Right cardiac atrium (tissue), 5 donors: ENCODE results near the gene HSCB. TPM values are rescaled to one million over a fixed set of nuclear protein-coding genes. Genes with fewer than 3 reads are reported as not detected.
"Not testable (repeated sequence)": the region's sequence is repeated elsewhere in the genome, so short reads cannot be mapped to it uniquely, and the experiment has no call there.

Experiments
- ATAC-seq, 2 donors: fragments of 200-7000 bp; cut with Tn5 transposase; one replicate each; pipeline versions ENCODE4 v1.8.0 to v1.9.1; 2020; ENCODE audit warnings: moderate library complexity in 2 of 2, mild to moderate bottlenecking in 1 of 2
- DNase-seq, 3 donors: peaks; one replicate each; pipeline ENCODE4 v3.0.0-alpha.2; 2020
- H3K27ac ChIP-seq: one replicate; pipeline ENCODE4 v1.5.1; 2013; ENCODE audit warnings: mild to moderate bottlenecking, low read length, control low read depth, moderate library complexity
- H3K27me3 ChIP-seq: one replicate; pipeline ENCODE4 v1.6.1; 2013; ENCODE audit not compliant: control insufficient read depth, insufficient read depth
- H3K4me1 ChIP-seq: one replicate; pipeline ENCODE4 v1.6.1; 2013; ENCODE audit warnings: low read length; ENCODE audit not compliant: control insufficient read depth, insufficient read depth
- H3K4me3 ChIP-seq: one replicate; pipeline ENCODE4 v1.5.1; 2013; ENCODE audit warnings: low read length, control low read depth
- H3K9me3 ChIP-seq: one replicate; pipeline ENCODE4 v1.6.1; 2013; ENCODE audit warnings: low read length; ENCODE audit not compliant: control insufficient read depth
- WGBS: extraction: QIAGEN DNeasy Blood & Tissue Kit; methylation state at CpG from one replicate; pipeline ENCODE4 v1.1.7; 2013; 5-methylcytosine and 5-hydroxymethylcytosine counted together
- intact Hi-C, 4 donors: fragments of 100-400 bp; cut with DNase I; formaldehyde crosslinking; loops; one replicate each; pipeline versions ENCODE4 v1.11.0 to v1.14.0; 2022 to 2023
- polyA plus RNA-seq: library from polyadenylated mRNA; stranded (reverse); fragments of 200-250 nt; gene quantifications from one replicate; pipeline ENCODE4 v1.2.3, GENCODE V29; 2013
- total RNA-seq, 4 donors: library from RNA; stranded (reverse); fragmentation: NEBNext Ultra II Directional; extraction: Animal tissue kit (Norgen Biotek cat#: 25700); gene quantifications; one replicate each; pipeline ENCODE4 v1.2.1, GENCODE V29; 2021
- donor health status: healthy with polysubstance abuse.
- donor health status: DM: no; HTN: yes; CAD: no.
- donor health status: DM: no; HTN: no; CAD: no.
- donor health status: DM: no; HTN: yes; CAD: no; lungs with severe emphysema.
- donor health status: DM: yes; HTN: yes; CAD: no.

HSCB gene
- total and polyA plus RNA-seq, 5 donors, result 7.5 to 16.3 (median 9.8) TPM

DNA sequence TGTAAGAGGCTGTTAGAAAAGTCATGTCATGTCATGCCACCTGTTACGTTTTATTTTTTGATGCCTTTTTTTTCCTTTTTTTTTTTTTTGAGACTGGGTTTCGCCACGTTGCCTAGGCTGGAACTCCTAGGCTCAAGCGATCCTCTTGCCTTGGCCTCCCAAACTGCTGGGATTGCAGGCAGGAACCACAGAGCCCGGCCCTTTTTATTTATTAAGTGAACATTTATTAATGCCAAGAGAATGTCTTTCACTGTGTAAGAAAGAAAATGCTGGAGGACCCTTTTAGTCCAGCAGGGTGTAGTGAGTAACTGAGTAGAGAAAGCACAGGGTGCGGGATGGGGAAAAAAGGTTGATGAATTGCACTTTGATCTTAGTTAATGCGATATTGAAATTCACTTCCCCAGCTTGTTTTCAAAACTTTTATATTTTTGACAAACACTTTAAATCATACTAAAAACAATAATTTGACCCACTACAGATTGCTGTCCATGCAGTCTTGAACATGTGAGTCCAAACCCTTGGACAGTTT is 60.8 kb downstream of the HSCB start:
- WGBS, result 79% methylated on average over 7 of the region's 7 CpGs
- no peak overlapping the region for H3K4me3 ChIP-seq
- no peak for DNase-seq
- H3K4me1 ChIP-seq, result no peaks in the 10 kb centered on the region
- no peaks in the 10 kb centered on the region for H3K9me3 ChIP-seq
- no peak for ATAC-seq
- H3K27me3 ChIP-seq, result no peaks in the 10 kb centered on the region
- no peak overlapping the region for H3K27ac ChIP-seq
- intact Hi-C loops, result no loop called here

DNA sequence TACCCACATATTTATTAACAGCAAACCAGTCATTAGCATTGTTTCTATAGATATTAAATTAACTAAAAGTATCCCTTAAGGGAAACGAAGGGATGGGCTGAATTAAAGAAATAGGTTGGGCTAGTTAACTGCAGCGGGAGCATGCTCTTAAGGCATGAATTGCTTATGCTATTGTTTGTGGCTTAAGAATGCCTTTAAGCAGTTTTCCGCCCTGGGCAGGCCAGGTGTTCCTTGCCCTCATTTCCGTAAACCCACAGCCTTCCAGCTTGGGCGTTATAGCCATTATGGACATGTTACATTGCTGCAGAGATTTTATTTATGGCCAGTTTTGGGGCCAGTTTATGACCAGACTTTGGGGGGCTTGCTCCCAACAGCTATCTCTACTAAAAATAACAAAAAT is 63.6 kb downstream of the HSCB start:
- H3K9me3 ChIP-seq, DNase-seq, intact Hi-C loops, H3K27me3 ChIP-seq, H3K4me3 ChIP-seq, H3K4me1 ChIP-seq, ATAC-seq, H3K27ac ChIP-seq: not testable (repeated sequence)
- 93% methylated on average over 5 of the region's 5 CpGs for WGBS

Other genes with a start within 250 kb of the HSCB start
- gene TTC28, start 62.2 kb upstream of the HSCB start, total RNA-seq, result 10 to 100 TPM; 18.7 to 21.1 (median 19.0) TPM
- gene TTC28, start 62.2 kb upstream of the HSCB start, polyA plus RNA-seq, result 5.7 TPM
- gene CHEK2, start 219 bp upstream of the HSCB start, total RNA-seq, result 10 to 100 TPM in 1 of 4 donors, 1 to 10 TPM in 3; 2.3 to 12.6 (median 4.5) TPM
- 4.1 TPM for gene CHEK2, start 219 bp upstream of the HSCB start, polyA plus RNA-seq
- gene CCDC117, start 30.7 kb downstream of the HSCB start, total RNA-seq, result 10 to 100 TPM; 13.1 to 14.0 (median 13.4) TPM
- gene CCDC117, start 30.7 kb downstream of the HSCB start, polyA plus RNA-seq, result 6.6 TPM
- 100 to 1,000 TPM in 1 of 4 donors, 10 to 100 TPM in 3; 53.0 to 140 (median 84.0) TPM for gene XBP1, start 58.5 kb downstream of the HSCB start, total RNA-seq
- gene XBP1, start 58.5 kb downstream of the HSCB start, polyA plus RNA-seq, result 53.1 TPM
- 1 to 10 TPM; 8.4 to 9.4 (median 8.8) TPM for gene ZNRF3, start 141.5 kb downstream of the HSCB start, total RNA-seq
- gene ZNRF3, start 141.5 kb downstream of the HSCB start, polyA plus RNA-seq, result 4.0 TPM